D341Med (cell line): ENCODE measurements around the gene GALNT2.

ENCODE experiments used
- DNase-seq: peaks from one replicate; pipeline ENCODE4 v3.0.0; 2012; ENCODE audit warnings: low spot score

Gene GALNT2

GRCh38 chr1:230072296-230072695, 5.3 kb downstream of the GALNT2 start:
- DNase-seq, result no peak

GRCh38 chr1:230072866-230073265, 5.8 kb downstream of the GALNT2 start:
- no peak for DNase-seq

GRCh38 chr1:230073371-230074035, 6.5 kb downstream of the GALNT2 start:
- no peak for DNase-seq

- DNase-seq, result no peak
These were observed 7.2 kb downstream of the GALNT2 start for GRCh38 chr1:230074270-230074669.

DNA sequence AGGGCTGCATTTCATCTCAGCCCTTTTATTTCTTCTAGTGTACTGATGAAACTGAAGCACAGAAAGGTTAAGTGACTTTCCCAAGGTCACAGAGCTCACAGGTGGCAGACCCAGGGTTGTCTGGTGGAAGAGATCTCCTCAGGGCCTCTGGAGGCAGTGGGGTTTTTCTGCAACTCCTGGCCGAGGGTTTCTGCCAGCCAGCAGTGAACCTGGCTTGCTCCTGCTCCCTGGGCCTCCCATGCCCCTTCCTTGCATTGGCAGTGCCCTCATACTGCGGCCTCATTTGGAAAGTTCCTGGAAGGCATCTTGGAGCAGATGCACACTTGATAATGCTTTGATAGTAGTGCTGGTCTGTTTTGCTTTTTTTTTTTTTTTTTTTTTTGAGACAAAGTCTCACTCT, 7.7 kb downstream of the GALNT2 start:
- DNase-seq, result no peak

DNA sequence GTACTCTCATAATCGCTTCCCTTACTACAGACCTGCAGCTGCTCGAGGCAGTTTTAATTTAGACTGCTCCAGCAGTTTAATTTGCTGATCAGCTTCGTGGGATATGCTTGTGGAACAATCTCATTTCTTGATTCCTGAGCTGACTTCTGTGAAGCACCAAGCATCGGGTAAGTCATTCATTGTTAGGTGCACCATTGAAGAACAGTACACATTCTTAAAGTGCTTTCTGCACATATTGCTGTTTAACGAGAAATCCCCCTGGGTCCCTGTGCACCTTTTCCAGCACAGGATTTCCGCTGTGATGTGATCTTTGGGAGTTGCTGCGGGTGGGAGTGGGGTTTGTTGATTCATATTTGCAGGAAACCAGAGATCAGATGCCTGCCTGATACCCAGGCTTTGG, 9.1 kb downstream of the GALNT2 start:
- DNase-seq, result no peak

- no peak for DNase-seq
These were observed 10.0 kb downstream of the GALNT2 start for GRCh38 chr1:230077011-230077410.

GRCh38 chr1:230077436-230078213, 10.6 kb downstream of the GALNT2 start:
- no peak for DNase-seq

DNA sequence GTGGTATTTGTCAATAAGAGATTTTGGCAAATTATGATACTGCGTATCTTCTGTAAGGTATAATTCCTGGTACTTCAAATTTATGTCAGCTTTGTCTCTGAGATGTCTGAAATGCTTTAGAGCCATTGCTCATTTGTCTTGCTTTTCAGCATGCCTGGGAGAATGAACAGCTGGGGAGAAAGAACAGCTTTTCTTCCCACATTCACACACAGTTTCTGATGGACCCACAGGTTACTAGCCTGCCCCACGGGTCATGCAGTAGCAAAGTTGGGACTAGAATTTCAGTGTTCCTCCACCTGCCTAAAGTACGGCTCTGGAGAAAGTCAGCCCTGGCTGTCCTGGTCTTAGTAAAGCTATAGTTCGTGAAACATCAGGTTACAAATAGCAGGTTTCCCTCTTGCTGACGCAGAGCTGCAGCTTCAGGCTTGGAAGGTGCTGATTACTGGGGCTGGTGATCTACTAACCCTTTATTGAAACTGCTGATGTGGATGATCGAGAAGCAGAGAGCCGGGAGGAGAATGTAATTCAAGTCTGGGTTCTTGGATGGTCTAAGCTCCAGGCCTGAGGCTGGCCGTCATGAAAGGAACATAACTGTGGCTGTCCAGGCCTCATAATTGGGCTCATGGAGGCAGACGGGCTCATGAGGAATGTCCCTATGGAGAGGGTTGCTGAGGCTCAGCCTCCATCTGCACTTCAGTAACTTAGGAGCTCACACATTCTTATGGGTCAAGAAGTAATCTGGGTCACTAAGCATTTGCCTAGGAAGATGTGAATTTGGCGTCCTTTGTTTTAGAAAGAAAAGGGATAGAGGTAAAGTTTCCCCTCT, 12.4 kb downstream of the GALNT2 start:
- no peak for DNase-seq

GRCh38 chr1:230080822-230081221, 13.8 kb downstream of the GALNT2 start:
- DNase-seq, result no peak

DNA sequence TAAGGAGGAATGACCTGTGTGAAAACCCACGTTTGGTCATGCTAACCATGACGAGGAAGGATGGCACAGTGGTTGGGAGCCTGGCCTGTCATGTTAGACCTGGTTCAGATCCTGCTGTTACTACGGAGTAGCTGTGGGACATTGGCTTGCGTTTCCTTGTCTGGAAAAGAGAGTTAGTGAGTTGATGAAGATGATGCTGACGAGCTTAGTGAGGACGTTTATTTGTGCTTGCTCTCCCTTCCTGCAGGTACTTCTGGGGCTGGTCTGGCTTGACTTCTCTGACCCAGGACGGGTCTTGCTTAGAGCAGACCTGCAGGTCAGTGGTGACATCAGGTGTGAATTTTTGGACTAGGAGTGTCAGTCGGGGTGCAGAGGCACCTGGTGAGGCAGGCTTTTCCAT, 14.7 kb downstream of the GALNT2 start:
- DNase-seq, result no peak

DNA sequence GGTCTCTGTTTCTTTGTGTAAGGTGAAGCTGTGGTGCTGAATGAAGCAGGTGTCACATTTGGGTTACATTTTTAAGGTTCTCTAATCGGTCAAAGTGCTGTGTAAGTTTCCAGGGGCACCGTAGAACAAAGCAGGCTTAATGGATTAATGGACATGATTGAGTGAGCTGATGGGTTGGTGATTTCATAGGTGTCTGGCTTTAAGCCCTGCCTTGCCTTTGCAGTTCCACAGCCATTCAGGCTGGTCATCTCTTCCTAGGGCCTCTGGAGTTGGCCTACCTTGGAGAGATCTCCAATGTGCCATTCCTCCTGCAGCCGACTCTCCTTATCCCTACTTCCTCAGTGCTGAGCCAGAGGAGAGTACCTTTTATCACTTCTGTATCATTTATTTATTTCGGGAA, 15.2 kb downstream of the GALNT2 start:
- no peak for DNase-seq

GRCh38 chr1:230083053-230083452, 16.0 kb downstream of the GALNT2 start:
- no peak for DNase-seq

GRCh38 chr1:230083746-230084407, 16.8 kb downstream of the GALNT2 start:
- DNase-seq, result no peak

DNA sequence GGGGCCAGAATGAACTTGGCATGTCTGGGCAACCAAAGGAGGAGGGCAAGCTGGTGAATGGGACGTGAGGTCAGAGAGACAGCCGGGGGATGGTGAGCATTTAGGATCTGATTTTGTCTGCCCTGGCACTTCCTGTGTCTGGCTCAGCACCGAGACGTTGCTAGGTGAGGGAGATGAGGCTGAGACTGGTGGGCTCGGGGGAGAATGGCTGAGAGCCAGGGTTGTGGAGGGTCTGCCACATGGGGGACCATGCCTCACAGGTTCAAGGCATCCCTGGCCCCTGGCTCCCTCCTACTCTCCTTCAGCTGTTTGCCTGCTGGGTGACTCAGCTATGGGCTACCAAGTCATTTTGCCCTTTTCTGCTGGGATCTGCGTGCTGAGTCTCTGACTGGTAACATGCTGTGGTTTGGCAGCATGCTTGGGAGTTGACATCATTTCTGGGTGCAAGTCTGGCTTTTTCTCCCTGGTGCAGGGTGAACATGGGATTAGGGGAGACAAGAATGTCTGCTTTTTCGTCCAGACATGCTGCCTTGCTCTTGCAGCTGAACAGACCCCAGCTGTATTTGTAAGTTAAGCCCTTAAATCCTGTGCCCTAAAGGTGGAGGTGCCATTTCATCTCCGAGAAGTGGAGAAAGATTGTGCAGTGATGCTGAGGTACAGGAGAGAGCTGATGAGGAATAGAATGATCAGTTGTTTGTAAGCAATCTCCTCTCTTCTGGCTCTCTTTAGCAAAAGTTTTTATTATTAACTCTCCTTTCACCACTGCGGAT, 17.6 kb downstream of the GALNT2 start:
- no peak for DNase-seq

- DNase-seq, result no peak
These were observed 18.1 kb downstream of the GALNT2 start for GRCh38 chr1:230085178-230085515.

DNA sequence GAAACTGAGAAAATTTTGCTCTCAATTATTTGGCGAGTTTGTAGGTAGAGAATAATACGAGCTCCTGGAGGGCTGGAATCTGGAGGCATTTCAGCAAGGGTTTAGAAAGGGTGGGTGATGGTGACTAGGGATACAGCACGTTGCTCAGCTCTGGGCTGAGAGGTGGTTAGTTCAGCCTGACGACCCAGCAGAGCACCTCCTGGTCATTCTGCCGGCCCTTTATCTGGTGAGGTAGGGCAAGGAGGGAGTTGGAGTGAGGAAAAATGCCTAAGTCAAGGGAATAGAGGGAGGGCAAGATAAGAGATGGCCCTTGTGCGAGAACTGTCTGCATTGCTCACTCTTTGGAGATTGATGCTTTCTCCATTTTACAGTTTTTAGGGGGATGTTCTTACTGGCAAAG, 19.1 kb downstream of the GALNT2 start:
- DNase-seq, result no peak

DNA sequence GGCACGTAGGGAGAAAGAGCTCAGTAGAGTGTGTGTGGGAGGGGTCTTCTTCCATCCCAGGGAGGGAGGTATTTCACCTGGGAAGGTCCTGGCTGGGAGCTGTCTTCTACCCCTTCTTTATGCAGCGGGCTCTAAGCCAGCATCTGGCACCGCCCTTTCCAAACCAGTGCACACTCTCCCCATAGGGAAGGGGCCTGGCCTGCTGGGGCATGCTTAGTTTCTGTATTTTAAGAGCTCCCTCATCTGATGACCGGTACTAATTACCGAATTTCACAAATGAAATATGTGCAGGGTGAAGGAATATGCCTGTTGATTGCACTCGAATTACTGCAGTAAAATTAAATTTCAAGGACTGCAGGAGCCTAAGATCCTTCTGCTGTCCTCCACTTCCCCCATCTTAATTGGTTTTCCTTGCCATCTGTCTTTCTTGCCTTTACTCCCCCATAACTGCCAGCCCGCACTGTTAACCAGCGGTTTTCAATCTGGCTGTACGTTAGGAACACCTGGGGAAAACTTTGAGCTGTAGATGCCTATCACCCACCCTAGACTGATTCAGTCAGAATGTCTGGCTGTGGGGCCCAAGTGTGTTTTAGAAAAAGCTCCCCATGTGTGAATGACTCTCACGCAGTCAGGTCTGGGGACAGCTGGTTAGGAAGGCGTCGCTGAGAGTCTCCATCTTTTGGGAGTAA, 20.1 kb downstream of the GALNT2 start:
- DNase-seq, result no peak

- no peak for DNase-seq
These were observed 20.7 kb downstream of the GALNT2 start for GRCh38 chr1:230087717-230088105.

DNA sequence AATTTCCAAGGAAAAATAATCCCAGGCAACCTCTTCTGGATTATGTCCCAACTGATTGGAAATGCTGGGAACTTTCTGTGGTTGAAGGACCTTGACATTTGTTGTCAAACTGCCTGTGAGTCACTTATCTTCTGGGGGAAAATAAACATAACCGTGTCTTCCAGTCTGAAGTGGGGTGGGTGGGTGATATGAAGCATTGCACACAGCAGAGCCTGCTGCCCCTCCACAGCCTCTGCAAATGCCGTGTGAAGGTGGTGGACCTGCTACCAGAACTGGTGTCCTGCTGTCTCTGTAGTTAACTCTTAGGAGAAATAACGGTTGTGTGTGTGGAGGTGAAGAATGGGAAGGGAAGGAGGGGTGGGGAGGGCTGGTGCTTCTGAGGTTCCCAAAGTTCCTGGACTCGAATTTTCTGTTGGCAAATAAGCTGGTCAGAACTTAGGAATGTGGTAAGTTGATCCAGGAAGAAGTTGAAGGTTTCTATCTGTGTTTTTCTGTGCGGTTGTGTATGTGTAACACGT, 23.2 kb downstream of the GALNT2 start:
- DNase-seq, result no peak
